Suprapubic skin (tissue), 4 donors: ENCODE data around the gene ID1.

Experiments
- CTCF ChIP-seq, 2 donors: fragments of 200-600 bp in 1 of 2; fragments of 450-650 bp in 1 of 2; sonication (generic) in 1 of 2; IDR thresholded peaks; one replicate each; pipeline ENCODE4 v1.5.1; 2016 to 2019; ENCODE audit warnings: antibody characterized with exemption in 2 of 2, mild to moderate bottlenecking in 1 of 2, moderate library complexity in 1 of 2
- POLR2A ChIP-seq, 2 donors: fragments of 450-650 bp; IDR thresholded peaks; one replicate each; pipeline ENCODE4 v1.6.1; 2017; ENCODE audit warnings: antibody characterized with exemption in 2 of 2, mild to moderate bottlenecking in 2 of 2, moderate library complexity in 2 of 2
- POLR2AphosphoS5 ChIP-seq, 3 donors: sonication (generic); formaldehyde crosslinking; IDR thresholded peaks; one replicate each; pipeline ENCODE4 v1.6.1; 2017; ENCODE audit warnings: antibody characterized with exemption in 3 of 3

- no peak for TF ChIP-seq CTCF (IDR thresholded peaks at IDR 0.05)
- TF ChIP-seq POLR2AphosphoS5 (IDR thresholded peaks at IDR 0.05), result no peak
- TF ChIP-seq POLR2A (IDR thresholded peaks at IDR 0.05), result no peak
Observed at GRCh38 chr20:31615416-31615815, 10.3 kb downstream of the ID1 start.
